ENCODE data around the gene CHST1. TPM values are rescaled to one million over a fixed set of nuclear protein-coding genes. Genes with fewer than 3 reads are reported as not detected.

Gene CHST1
- total and polyA plus RNA-seq, 7 experiments from 2014 or later: not detected

DNA sequence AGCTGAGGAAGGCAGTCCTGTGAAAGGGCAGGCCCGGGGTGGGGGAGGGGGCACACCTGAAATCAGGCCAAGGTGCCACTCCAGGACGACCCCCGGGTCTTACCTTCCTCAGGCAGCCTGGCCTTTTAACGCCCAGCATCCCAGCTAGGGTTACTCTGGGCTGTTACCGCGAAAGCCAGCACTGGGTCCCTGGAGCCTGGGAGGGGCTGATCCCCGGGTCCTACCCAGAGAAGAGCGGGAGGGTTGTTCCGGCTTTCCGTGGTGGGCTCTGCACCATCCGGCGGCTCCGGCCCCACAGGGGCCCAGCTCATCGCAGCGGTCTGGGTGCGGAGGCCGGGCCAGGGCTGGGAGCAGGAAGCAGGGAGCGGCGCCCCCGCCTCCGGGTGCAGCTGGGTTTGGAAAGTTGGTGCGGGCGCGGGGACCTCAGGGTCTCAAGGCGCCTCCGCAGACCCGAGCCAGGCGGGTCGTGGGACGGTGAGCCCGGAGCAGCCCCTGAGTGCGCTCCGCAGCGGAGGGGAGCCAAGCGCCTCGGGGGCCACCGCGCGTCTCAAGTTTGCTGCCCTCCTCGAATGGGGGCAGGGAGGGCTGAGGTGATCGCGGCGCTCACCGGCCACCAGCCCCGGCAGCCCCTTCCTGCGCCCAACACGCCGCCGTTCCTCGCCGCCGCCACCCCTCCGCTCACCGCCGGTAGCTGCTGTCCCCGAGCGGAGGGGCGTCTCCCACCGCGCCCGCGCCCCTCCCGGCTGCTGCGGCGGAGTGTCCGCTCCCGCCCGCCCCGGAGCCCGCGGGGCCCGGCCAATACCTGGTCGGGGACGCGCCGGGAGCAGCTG, 831 bp downstream of the CHST1 start:
- Histone ChIP-seq H3K27ac (ENCODE audit: low read depth, low read length) (no peak overlapping the region), H3K27me3 (ENCODE audit: control insufficient read depth in 2 of 2, insufficient read depth in 2 of 2, low read length in 2 of 2) (peaks cover 4% of the 10 kb centered on the region in 2 donors), H3K36me3 (ENCODE audit: control insufficient read depth in 2 of 3, insufficient read depth in 3 of 3, low read length in 3 of 3) (no peaks in the 10 kb centered on the region), H3K9me3 (ENCODE audit: control insufficient read depth in 2 of 3, low read length in 3 of 3) (no peaks in the 10 kb centered on the region), H3K4me1 (ENCODE audit: control insufficient read depth in 2 of 2, insufficient read depth in 2 of 2, low read length in 2 of 2) (no peaks in the 10 kb centered on the region), H3K4me3 (ENCODE audit: low read length) (no peak overlapping the region)
- peaks cover 59 to 78% (median 66%) of the 10 kb centered on the region in 5 donors for H3K27me3 Mint-ChIP-seq
- no peak overlapping the region for H3K27ac Mint-ChIP-seq
- ChIA-PET CTCF (interaction anchor here (1.2 kb wide), 1 partner anchor 10 kb away, joined by 4 read pairs; no protein-coding TSS in a partner anchor), POLR2A (no interaction called here)
- no peak for DNase-seq
- peaks cover 0 to 4% (median 0%) of the 10 kb centered on the region in 7 donors for H3K4me1 Mint-ChIP-seq
- peak overlapping the region in 4 of 10 donors; percentile 18 to 66 (median 40) for H3K4me3 Mint-ChIP-seq
- no peaks in the 10 kb centered on the region for H3K36me3 Mint-ChIP-seq
- no peaks in the 10 kb centered on the region for H3K9me3 Mint-ChIP-seq
- peak; percentile 12 for ATAC-seq
- intact Hi-C loops (cut with micrococcal nuclease): no loop called here

DNA sequence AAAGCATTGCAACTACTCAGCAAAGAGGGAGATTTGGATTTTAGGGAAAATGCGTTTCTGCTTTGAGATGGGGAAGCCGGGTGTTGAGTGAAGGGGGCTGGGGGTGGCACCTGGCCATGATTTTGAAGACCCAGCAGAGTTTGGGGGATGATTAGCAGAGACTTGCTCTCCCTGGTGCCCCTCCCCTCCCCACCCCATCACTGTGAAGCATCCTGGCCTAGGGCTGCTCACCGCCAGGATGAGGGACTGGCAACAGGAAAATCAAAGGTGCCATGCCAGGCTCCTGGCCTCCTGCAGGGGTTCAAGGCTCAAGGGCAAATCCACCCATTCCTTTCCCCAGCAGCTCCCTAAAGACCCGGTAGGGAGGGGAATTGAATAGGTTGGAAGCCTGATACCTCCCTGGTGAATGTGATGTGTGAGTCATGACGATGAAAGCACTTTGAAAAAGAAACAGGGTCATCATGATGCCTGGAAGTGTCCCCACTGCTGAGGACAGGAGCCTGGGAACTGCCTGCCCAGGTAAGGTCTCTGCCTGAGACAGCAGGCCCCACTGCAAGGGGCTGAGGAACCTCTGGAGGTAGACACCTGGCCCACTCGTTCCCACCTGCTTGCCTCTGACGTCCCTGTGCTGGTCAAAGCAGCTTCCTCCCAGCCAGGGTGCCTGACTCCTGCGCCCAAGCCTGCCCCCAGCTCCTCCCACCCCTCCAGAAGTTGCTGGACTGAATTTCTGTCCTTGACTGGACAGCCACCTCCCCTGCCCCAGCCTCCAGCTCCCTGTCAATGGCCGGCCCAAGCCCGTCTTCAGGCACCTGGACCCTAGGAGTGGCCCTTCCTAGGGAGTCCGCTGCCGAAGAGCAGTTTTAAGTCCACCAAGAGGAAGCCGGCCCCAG, 1.7 kb downstream of the CHST1 start:
- no peaks in the 10 kb centered on the region for H3K36me3 Mint-ChIP-seq
- DNase-seq: no peak
- CTCF ChIA-PET: interaction anchor here (1.2 kb wide), 1 partner anchor 9 kb away, joined by 4 read pairs; no protein-coding TSS in a partner anchor
- peaks cover 0 to 4% (median 0%) of the 10 kb centered on the region in 7 donors for H3K4me1 Mint-ChIP-seq
- no peak overlapping the region for H3K27ac ChIP-seq (ENCODE audit: low read depth, low read length)
- H3K4me1 ChIP-seq (ENCODE audit: control insufficient read depth in 2 of 2, insufficient read depth in 2 of 2, low read length in 2 of 2): no peaks in the 10 kb centered on the region
- H3K27me3 Mint-ChIP-seq: peaks cover 55 to 77% (median 62%) of the 10 kb centered on the region in 5 donors
- POLR2A ChIA-PET: no interaction called here
- no peak overlapping the region for H3K4me3 ChIP-seq (ENCODE audit: low read length)
- H3K27ac Mint-ChIP-seq: no peak overlapping the region
- ATAC-seq: no peak
- H3K36me3 ChIP-seq (ENCODE audit: control insufficient read depth in 2 of 3, insufficient read depth in 3 of 3, low read length in 3 of 3): no peaks in the 10 kb centered on the region
- H3K9me3 ChIP-seq (ENCODE audit: control insufficient read depth in 2 of 3, low read length in 3 of 3): no peaks in the 10 kb centered on the region
- peaks cover 4% of the 10 kb centered on the region in 2 donors for H3K27me3 ChIP-seq (ENCODE audit: control insufficient read depth in 2 of 2, insufficient read depth in 2 of 2, low read length in 2 of 2)
- H3K4me3 Mint-ChIP-seq: peak overlapping the region in 8 of 10 donors; percentile 16 to 66 (median 24)
- no peaks in the 10 kb centered on the region for H3K9me3 Mint-ChIP-seq
- intact Hi-C loops (cut with micrococcal nuclease): no loop called here

DNA sequence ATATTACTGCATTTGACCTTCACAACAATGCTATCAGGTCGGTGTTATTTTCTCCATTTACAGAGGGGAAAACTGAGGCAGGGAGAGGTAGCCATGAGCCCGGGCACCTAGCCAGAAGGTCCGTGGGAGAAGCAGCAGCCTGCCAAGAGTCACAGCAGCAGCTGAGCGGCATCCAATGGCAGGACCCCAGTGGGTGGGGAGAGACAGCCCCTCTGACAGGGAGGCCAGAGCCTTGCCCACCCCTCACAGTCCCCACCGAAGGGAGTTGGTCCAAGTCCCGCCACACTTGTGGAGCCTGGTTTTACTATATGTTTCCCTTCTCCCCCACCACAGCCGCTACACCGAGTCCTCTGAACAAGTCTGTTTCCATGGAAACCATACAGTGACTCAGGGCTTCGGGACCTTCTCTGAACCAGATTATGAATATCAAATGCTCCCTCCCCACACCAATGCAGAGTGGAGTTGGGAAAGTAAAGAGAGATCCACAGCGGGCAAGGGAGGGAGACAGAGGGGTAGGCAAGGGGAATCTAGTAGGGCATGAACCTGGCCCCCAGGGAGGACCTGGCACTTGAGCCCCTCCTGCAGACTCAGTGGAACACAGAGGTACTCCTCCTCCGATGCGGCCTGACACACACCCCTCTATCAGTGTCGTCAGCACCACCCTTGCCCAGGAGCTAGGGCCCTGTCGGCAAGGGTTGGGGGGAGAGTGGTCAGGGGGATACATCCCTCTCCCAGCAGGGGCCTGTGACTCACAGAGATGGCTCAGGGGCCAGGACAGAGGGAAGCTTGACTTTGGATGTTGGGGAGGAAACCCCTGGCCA, 2.5 kb downstream of the CHST1 start:
- no peaks in the 10 kb centered on the region for H3K36me3 Mint-ChIP-seq
- Histone ChIP-seq H3K9me3 (ENCODE audit: control insufficient read depth in 2 of 3, low read length in 3 of 3) (no peaks in the 10 kb centered on the region), H3K4me3 (ENCODE audit: low read length) (no peak overlapping the region), H3K4me1 (ENCODE audit: control insufficient read depth in 2 of 2, insufficient read depth in 2 of 2, low read length in 2 of 2) (no peaks in the 10 kb centered on the region), H3K27me3 (ENCODE audit: control insufficient read depth in 2 of 2, insufficient read depth in 2 of 2, low read length in 2 of 2) (peaks cover 4% of the 10 kb centered on the region in 2 donors), H3K36me3 (ENCODE audit: control insufficient read depth in 2 of 3, insufficient read depth in 3 of 3, low read length in 3 of 3) (no peaks in the 10 kb centered on the region), H3K27ac (ENCODE audit: low read depth, low read length) (no peak overlapping the region)
- peak overlapping the region in 6 of 10 donors; percentile 12 to 66 (median 22) for H3K4me3 Mint-ChIP-seq
- H3K4me1 Mint-ChIP-seq: peaks cover 0 to 4% (median 0%) of the 10 kb centered on the region in 7 donors
- intact Hi-C loops (cut with micrococcal nuclease): no loop called here
- peaks cover 49 to 68% (median 64%) of the 10 kb centered on the region in 5 donors for H3K27me3 Mint-ChIP-seq
- POLR2A ChIA-PET: no interaction called here
- H3K27ac Mint-ChIP-seq: no peak overlapping the region
- DNase-seq: no peak
- CTCF ChIA-PET: no interaction called here
- ATAC-seq: no peak
- H3K9me3 Mint-ChIP-seq: no peaks in the 10 kb centered on the region

- POLR2A ChIA-PET: no interaction called here
- H3K4me3 Mint-ChIP-seq: no peak overlapping the region
- CTCF ChIA-PET: no interaction called here
These were observed 3.2 kb downstream of the CHST1 start for GRCh38 chr11:45662096-45662664.

DNA sequence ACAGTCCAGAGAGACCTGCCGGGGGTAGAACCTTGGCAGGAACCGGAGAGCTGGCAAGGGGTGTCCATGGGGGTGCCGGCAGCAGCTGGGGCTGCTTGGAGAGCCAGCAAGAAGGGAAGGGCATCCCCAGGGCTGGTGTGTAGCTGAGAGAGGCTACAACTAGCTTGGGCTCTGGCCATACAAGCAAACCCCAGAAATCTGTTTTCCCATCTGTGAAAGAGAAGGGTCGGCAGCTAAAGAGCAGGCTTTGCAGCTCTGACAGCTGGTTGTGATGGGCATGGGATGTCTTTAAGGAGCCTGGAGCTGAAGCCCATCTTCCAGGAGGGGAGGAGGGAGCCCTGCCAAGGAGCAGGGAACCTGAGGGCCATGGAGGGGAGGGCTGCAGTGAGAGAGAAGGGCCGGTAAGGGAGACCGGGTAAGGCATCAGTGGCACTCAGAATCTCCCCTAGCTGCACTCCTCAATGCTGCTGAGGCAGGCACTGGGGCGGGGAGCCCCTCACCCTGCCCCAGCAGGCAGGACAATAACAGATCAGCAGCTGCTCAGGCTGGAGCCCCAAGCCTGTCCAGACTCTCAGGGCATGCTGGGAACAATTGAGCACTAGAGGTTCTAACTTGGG, 3.9 kb downstream of the CHST1 start:
- H3K36me3 ChIP-seq (ENCODE audit: control insufficient read depth in 2 of 3, insufficient read depth in 3 of 3, low read length in 3 of 3): no peaks in the 10 kb centered on the region
- no peak overlapping the region for H3K27ac ChIP-seq (ENCODE audit: low read depth, low read length)
- no peak for DNase-seq
- Mint-ChIP-seq H3K27ac (no peak overlapping the region), H3K4me3 (no peak overlapping the region), H3K4me1 (peaks cover 0 to 4% (median 0%) of the 10 kb centered on the region in 7 donors), H3K9me3 (no peaks in the 10 kb centered on the region), H3K36me3 (no peaks in the 10 kb centered on the region), H3K27me3 (peaks cover 37 to 60% (median 55%) of the 10 kb centered on the region in 5 donors)
- H3K4me3 ChIP-seq (ENCODE audit: low read length): no peak overlapping the region
- ChIA-PET CTCF (no interaction called here), POLR2A (no interaction called here)
- no peaks in the 10 kb centered on the region for H3K9me3 ChIP-seq (ENCODE audit: control insufficient read depth in 2 of 3, low read length in 3 of 3)
- no peaks in the 10 kb centered on the region for H3K4me1 ChIP-seq (ENCODE audit: control insufficient read depth in 2 of 2, insufficient read depth in 2 of 2, low read length in 2 of 2)
- intact Hi-C loops (cut with micrococcal nuclease): no loop called here
- peaks cover 4% of the 10 kb centered on the region in 2 donors for H3K27me3 ChIP-seq (ENCODE audit: control insufficient read depth in 2 of 2, insufficient read depth in 2 of 2, low read length in 2 of 2)
- no peak for ATAC-seq

More at GRCh38 chr11:45662096-45662664, 3.2 kb downstream of the CHST1 start:
- H3K9me3 ChIP-seq (ENCODE audit: control insufficient read depth in 2 of 3, low read length in 3 of 3): no peaks in the 10 kb centered on the region
- H3K27me3 ChIP-seq (ENCODE audit: control insufficient read depth in 2 of 2, insufficient read depth in 2 of 2, low read length in 2 of 2): peaks cover 4% of the 10 kb centered on the region in 2 donors
- H3K9me3 Mint-ChIP-seq: no peaks in the 10 kb centered on the region
- peaks cover 43 to 61% (median 59%) of the 10 kb centered on the region in 5 donors for H3K27me3 Mint-ChIP-seq
- H3K36me3 ChIP-seq (ENCODE audit: control insufficient read depth in 2 of 3, insufficient read depth in 3 of 3, low read length in 3 of 3): no peaks in the 10 kb centered on the region
- H3K4me1 Mint-ChIP-seq: peaks cover 0 to 4% (median 0%) of the 10 kb centered on the region in 7 donors
- ATAC-seq: no peak
- H3K4me3 ChIP-seq (ENCODE audit: low read length): no peak overlapping the region
- DNase-seq: no peak
- no peak overlapping the region for H3K27ac ChIP-seq (ENCODE audit: low read depth, low read length)
- H3K4me1 ChIP-seq (ENCODE audit: control insufficient read depth in 2 of 2, insufficient read depth in 2 of 2, low read length in 2 of 2): no peaks in the 10 kb centered on the region
- no peaks in the 10 kb centered on the region for H3K36me3 Mint-ChIP-seq
- intact Hi-C loops (cut with micrococcal nuclease): no loop called here
- H3K27ac Mint-ChIP-seq: no peak overlapping the region

All from naive thymus-derived CD4-positive, alpha-beta T cell (primary cell).